Measurements from ENCODE around the gene PRKG1.

PRKG1 gene

GRCh38 chr10:51400392-51401096 is 326.3 kb downstream of the PRKG1 start:
- Mint-ChIP-seq H3K9me3 (no peaks in the 10 kb centered on the region), H3K4me1 (ENCODE audit: low read depth) (no peaks in the 10 kb centered on the region), H3K27ac (no peak overlapping the region), H3K27me3 (peaks cover 3% of the 10 kb centered on the region), H3K4me3 (no peak overlapping the region), H3K36me3 (ENCODE audit: low read depth) (no peaks in the 10 kb centered on the region)
- no peak for DNase-seq

DNA sequence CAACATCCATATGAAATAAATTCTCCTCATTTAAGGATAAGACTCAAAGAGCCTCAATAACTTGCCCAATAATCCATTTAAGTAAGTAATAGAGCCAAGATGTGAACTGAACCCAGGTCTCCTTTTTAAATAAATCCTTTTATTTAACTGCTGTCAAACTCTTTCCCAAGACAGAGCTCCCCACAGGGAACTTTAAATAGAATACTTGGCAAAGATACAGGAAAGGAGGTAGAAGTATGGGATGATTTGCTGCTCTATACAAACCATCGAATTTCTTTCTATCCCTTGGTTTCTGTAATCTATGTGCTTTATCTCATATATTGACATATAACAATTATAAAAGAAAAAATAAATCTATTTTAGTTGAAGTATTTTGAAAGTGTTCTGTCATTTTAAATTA is 329.2 kb downstream of the PRKG1 start:
- H3K27ac Mint-ChIP-seq = no peak overlapping the region
- H3K27me3 Mint-ChIP-seq = peaks cover 3% of the 10 kb centered on the region

GRCh38 chr10:51405580-51406351 is 331.5 kb downstream of the PRKG1 start:
- DNase-seq = no peak
- no peak overlapping the region for H3K4me3 Mint-ChIP-seq
- no peak overlapping the region for H3K27ac Mint-ChIP-seq
- H3K27me3 Mint-ChIP-seq = no peaks in the 10 kb centered on the region
- H3K36me3 Mint-ChIP-seq (ENCODE audit: low read depth) = no peaks in the 10 kb centered on the region
- H3K9me3 Mint-ChIP-seq = no peaks in the 10 kb centered on the region
- no peaks in the 10 kb centered on the region for H3K4me1 Mint-ChIP-seq (ENCODE audit: low read depth)

More for the DNA sequence above, 329.2 kb downstream of the PRKG1 start:
- DNase-seq = no peak
- no peak overlapping the region for H3K4me3 Mint-ChIP-seq
- H3K4me1 Mint-ChIP-seq (ENCODE audit: low read depth) = no peaks in the 10 kb centered on the region
- H3K9me3 Mint-ChIP-seq = no peaks in the 10 kb centered on the region
- no peaks in the 10 kb centered on the region for H3K36me3 Mint-ChIP-seq (ENCODE audit: low read depth)

DNA sequence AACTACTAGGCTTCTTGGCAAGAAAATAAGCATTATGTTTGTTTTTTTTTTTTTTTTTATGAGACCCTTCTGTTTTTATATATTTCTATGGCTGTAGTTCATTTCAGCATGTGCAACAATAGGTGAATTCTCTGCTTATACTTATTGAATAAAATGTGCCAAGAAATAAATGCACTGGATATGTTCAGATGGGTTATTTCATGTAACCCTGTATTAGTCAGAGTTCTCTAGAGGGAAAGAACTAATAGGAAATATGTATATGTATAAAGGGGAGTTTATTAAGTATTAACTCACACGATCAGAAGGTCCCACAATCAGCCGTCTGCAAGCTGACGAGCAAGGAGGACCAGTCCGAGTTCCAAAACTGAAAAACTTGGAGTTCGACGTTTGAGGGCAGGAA is 332.3 kb downstream of the PRKG1 start:
- Mint-ChIP-seq H3K4me3 (no peak overlapping the region), H3K27ac (no peak overlapping the region), H3K4me1 (ENCODE audit: low read depth) (no peaks in the 10 kb centered on the region), H3K36me3 (ENCODE audit: low read depth) (no peaks in the 10 kb centered on the region), H3K9me3 (no peaks in the 10 kb centered on the region), H3K27me3 (no peaks in the 10 kb centered on the region)
- DNase-seq = no peak

GRCh38 chr10:51416494-51416893 is 342.2 kb downstream of the PRKG1 start:
- Mint-ChIP-seq H3K36me3 (ENCODE audit: low read depth) (no peaks in the 10 kb centered on the region), H3K9me3 (no peaks in the 10 kb centered on the region), H3K27ac (no peak overlapping the region), H3K4me3 (no peak overlapping the region), H3K27me3 (no peaks in the 10 kb centered on the region), H3K4me1 (ENCODE audit: low read depth) (no peaks in the 10 kb centered on the region)
- no peak for DNase-seq

- no peaks in the 10 kb centered on the region for H3K9me3 Mint-ChIP-seq
- H3K36me3 Mint-ChIP-seq (ENCODE audit: low read depth) = no peaks in the 10 kb centered on the region
- no peak overlapping the region for H3K27ac Mint-ChIP-seq
- no peak for DNase-seq
- no peaks in the 10 kb centered on the region for H3K27me3 Mint-ChIP-seq
- no peak overlapping the region for H3K4me3 Mint-ChIP-seq
- peaks cover 2% of the 10 kb centered on the region for H3K4me1 Mint-ChIP-seq (ENCODE audit: low read depth)
These were observed 345.2 kb downstream of the PRKG1 start for GRCh38 chr10:51419196-51420093.

- Mint-ChIP-seq H3K27me3 (peaks cover 4% of the 10 kb centered on the region), H3K27ac (no peak overlapping the region), H3K36me3 (ENCODE audit: low read depth) (no peaks in the 10 kb centered on the region), H3K9me3 (no peaks in the 10 kb centered on the region), H3K4me1 (ENCODE audit: low read depth) (peaks cover 2% of the 10 kb centered on the region), H3K4me3 (no peak overlapping the region)
- DNase-seq = no peak
These were observed 347.6 kb downstream of the PRKG1 start for GRCh38 chr10:51421853-51422252.

DNA sequence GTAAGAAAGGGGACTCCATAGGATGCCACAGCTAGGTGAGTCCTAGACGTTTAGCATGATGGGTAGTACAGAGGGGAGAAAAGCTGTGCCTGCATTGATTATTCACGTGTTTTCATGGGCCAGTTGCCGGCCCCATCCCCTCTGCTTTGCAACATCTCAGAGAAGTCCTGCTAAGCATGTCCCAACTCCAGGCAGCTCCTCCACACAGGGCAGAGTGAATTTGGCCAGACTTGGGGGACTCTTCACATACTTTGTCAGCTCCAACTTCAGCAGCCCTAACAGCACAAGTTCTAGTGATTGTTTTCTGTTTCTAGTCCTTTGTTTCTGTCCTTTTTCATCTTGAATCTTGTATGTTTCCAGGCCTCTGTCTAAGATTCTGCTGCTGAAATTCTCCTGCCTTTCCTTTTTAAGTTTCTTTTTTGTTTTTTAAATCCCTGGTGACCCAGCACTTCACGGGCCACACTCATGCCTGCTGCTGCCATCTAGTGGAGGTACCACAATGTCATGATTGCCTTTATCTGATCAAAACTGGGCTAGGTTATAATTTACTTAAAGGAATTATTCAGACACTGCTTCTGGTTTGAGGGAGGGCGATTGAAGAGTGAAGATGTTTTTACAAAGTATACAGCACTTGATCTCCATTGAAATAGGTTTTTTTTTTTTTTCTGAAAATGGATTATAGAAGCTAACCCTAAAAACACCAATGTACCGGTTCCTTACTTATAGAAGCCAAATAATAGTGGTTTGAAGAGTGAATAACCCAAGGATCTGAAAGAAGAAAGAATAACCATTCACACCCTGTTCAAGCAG is 348.2 kb downstream of the PRKG1 start:
- H3K27me3 Mint-ChIP-seq = peaks cover 6% of the 10 kb centered on the region
- H3K36me3 Mint-ChIP-seq (ENCODE audit: low read depth) = no peaks in the 10 kb centered on the region
- H3K4me1 Mint-ChIP-seq (ENCODE audit: low read depth) = peaks cover 2% of the 10 kb centered on the region
- H3K4me3 Mint-ChIP-seq = no peak overlapping the region
- H3K27ac Mint-ChIP-seq = no peak overlapping the region
- DNase-seq = no peak
- H3K9me3 Mint-ChIP-seq = no peaks in the 10 kb centered on the region

DNA sequence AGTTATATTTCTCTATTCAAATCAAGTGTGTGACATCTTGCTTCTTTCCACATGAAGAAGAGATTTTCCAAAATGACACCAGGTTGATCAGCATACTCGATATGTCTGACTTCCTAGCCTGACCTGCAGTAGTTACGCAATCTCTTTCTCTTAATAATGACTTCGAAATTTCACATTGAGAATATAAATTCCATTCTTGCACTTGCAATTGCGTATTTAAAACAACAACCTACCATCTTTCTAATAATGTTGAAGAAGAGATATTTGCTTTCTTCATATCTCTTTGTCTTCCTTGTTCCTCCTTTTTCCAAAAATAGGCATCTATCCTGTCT is 348.8 kb downstream of the PRKG1 start:
- H3K4me1 Mint-ChIP-seq (ENCODE audit: low read depth) = peaks cover 2% of the 10 kb centered on the region
- H3K9me3 Mint-ChIP-seq = no peaks in the 10 kb centered on the region
- DNase-seq = no peak
- no peak overlapping the region for H3K4me3 Mint-ChIP-seq
- no peak overlapping the region for H3K27ac Mint-ChIP-seq
- peaks cover 6% of the 10 kb centered on the region for H3K27me3 Mint-ChIP-seq
- H3K36me3 Mint-ChIP-seq (ENCODE audit: low read depth) = no peaks in the 10 kb centered on the region

DNA sequence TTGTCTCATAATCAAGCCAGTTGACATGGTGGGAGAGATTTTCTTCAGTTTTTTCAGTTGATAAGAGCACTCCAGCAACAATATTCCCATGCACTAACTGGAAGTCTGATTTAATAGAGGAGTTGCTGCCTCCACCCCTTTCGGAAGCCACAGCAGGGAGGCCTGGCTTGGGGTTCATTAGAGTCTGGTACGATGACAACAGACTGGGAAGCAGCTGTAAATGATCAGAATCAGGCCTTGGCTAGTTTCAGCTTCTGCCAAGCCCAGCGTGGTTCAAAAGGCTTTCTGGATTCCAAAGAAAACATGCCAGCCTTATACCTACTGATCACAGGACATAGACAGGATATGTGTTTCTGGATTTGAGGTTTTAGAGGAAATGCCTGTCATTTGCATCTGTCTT is 351.1 kb downstream of the PRKG1 start:
- Mint-ChIP-seq H3K9me3 (no peaks in the 10 kb centered on the region), H3K4me1 (ENCODE audit: low read depth) (peaks cover 2% of the 10 kb centered on the region), H3K4me3 (no peak overlapping the region), H3K27ac (no peak overlapping the region), H3K36me3 (ENCODE audit: low read depth) (no peaks in the 10 kb centered on the region), H3K27me3 (peaks cover 6% of the 10 kb centered on the region)
- no peak for DNase-seq

DNA sequence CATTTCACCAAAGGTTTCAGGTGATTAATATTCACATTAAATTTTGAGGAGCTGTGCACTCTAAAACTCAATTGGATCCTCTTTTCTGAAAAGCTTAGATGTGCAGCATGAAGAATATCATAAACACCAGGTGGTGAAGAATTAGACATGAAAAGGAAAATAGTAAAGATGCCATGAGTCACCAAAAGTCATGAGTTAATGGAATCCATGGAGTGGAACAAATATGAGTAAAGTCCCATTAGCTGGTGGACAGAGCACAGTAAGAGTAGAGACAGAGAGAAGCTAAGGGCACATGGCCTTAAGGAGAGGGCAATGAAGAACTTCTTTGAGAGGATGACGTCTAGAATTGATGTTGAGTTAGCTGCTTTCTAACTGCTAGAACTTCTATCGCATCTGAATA is 353.5 kb downstream of the PRKG1 start:
- H3K27me3 Mint-ChIP-seq = peaks cover 6% of the 10 kb centered on the region
- no peak overlapping the region for H3K27ac Mint-ChIP-seq
- no peak overlapping the region for H3K4me3 Mint-ChIP-seq
- H3K4me1 Mint-ChIP-seq (ENCODE audit: low read depth) = no peaks in the 10 kb centered on the region
- no peaks in the 10 kb centered on the region for H3K9me3 Mint-ChIP-seq
- no peak for DNase-seq
- H3K36me3 Mint-ChIP-seq (ENCODE audit: low read depth) = no peaks in the 10 kb centered on the region

- Mint-ChIP-seq H3K27ac (no peak overlapping the region), H3K36me3 (ENCODE audit: low read depth) (no peaks in the 10 kb centered on the region), H3K4me1 (ENCODE audit: low read depth) (no peaks in the 10 kb centered on the region), H3K4me3 (no peak overlapping the region), H3K9me3 (no peaks in the 10 kb centered on the region), H3K27me3 (peaks cover 6% of the 10 kb centered on the region)
- no peak for DNase-seq
These were observed 356.2 kb downstream of the PRKG1 start for GRCh38 chr10:51430506-51430905.

GRCh38 chr10:51433949-51434475 is 359.7 kb downstream of the PRKG1 start:
- Mint-ChIP-seq H3K27ac (no peak overlapping the region), H3K4me3 (no peak overlapping the region), H3K4me1 (ENCODE audit: low read depth) (no peaks in the 10 kb centered on the region), H3K36me3 (ENCODE audit: low read depth) (no peaks in the 10 kb centered on the region), H3K9me3 (no peaks in the 10 kb centered on the region), H3K27me3 (no peaks in the 10 kb centered on the region)
- DNase-seq = no peak

DNA sequence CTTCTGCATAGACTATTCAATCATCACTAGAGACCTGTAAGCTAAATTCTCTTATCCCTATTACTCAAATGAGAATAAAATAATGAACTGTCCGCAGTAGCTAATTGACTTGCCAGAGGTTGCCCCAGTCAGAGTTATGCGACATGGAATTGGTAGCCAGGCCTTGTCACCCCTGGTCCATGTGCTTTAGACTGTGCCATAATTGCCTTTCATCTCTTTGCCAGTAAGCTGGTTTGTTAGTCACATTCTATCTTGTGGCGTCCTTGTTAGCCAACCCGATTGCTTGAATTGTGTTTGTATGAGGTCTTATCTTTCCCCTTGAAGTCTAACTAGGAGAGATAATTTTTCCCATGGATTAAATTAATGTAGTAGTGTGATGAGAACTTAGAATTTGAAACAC is 362.5 kb downstream of the PRKG1 start:
- DNase-seq = no peak
- Mint-ChIP-seq H3K4me1 (ENCODE audit: low read depth) (no peaks in the 10 kb centered on the region), H3K27me3 (no peaks in the 10 kb centered on the region), H3K9me3 (no peaks in the 10 kb centered on the region), H3K27ac (no peak overlapping the region), H3K36me3 (ENCODE audit: low read depth) (no peaks in the 10 kb centered on the region), H3K4me3 (no peak overlapping the region)
